ENCODE results near the gene TRPV5. TPM values are rescaled to one million over a fixed set of nuclear protein-coding genes. Genes with fewer than 3 reads are reported as not detected.
A peak's percentile ranks its signal among the peaks of the same experiment; 100 is the strongest.

Gene TRPV5
- total RNA-seq, 1 experiment from 2014 or later = not detected

GRCh38 chr7:142892951-142893350 is 40.6 kb downstream of the TRPV5 start:
- DNase-seq (ENCODE audit: low spot score) = no peak
- in situ Hi-C loops (cut with HindIII; ENCODE audit: low sequenced_read_pairs) = no loop called here

GRCh38 chr7:142891490-142892082 is 42.0 kb downstream of the TRPV5 start:
- no peak for DNase-seq (ENCODE audit: low spot score)

GRCh38 chr7:142890874-142891485 is 42.6 kb downstream of the TRPV5 start:
- in situ Hi-C loops (cut with HindIII; ENCODE audit: low sequenced_read_pairs) = no loop called here
- no peak for DNase-seq (ENCODE audit: low spot score)

More at GRCh38 chr7:142891490-142892082, 42.0 kb downstream of the TRPV5 start:
- in situ Hi-C loops (cut with HindIII; ENCODE audit: low sequenced_read_pairs) = no loop called here

- DNase-seq (ENCODE audit: low spot score) = no peak
- in situ Hi-C loops (cut with HindIII; ENCODE audit: low sequenced_read_pairs) = no loop called here
Observed at GRCh38 chr7:142889816-142890215, 43.7 kb downstream of the TRPV5 start.

- DNase-seq (ENCODE audit: low spot score) = no peak
- in situ Hi-C loops (cut with HindIII; ENCODE audit: low sequenced_read_pairs) = no loop called here
Observed at GRCh38 chr7:142887282-142888015, 46.1 kb downstream of the TRPV5 start.

- in situ Hi-C loops (cut with HindIII; ENCODE audit: low sequenced_read_pairs) = no loop called here
- no peak for DNase-seq (ENCODE audit: low spot score)
Observed at GRCh38 chr7:142886866-142887265, 46.7 kb downstream of the TRPV5 start.

- DNase-seq (ENCODE audit: low spot score) = peak; percentile 59
- in situ Hi-C loops (cut with HindIII; ENCODE audit: low sequenced_read_pairs) = no loop called here
Observed at GRCh38 chr7:142885311-142886230, 48.0 kb downstream of the TRPV5 start, which contains the start of gene TRPV6. TSS of gene TRPV6 (minus strand) at chr7:142885745.

- in situ Hi-C loops (cut with HindIII; ENCODE audit: low sequenced_read_pairs) = no loop called here
- DNase-seq (ENCODE audit: low spot score) = no peak
Observed at GRCh38 chr7:142884286-142884640, 49.3 kb downstream of the TRPV5 start.

GRCh38 chr7:142883571-142884285 is 49.8 kb downstream of the TRPV5 start:
- no peak for DNase-seq (ENCODE audit: low spot score)

GRCh38 chr7:142883145-142883544 is 50.4 kb downstream of the TRPV5 start:
- in situ Hi-C loops (cut with HindIII; ENCODE audit: low sequenced_read_pairs) = no loop called here
- no peak for DNase-seq (ENCODE audit: low spot score)

More at GRCh38 chr7:142883571-142884285, 49.8 kb downstream of the TRPV5 start:
- in situ Hi-C loops (cut with HindIII; ENCODE audit: low sequenced_read_pairs) = no loop called here

GRCh38 chr7:142882338-142882678 is 51.2 kb downstream of the TRPV5 start:
- no peak for DNase-seq (ENCODE audit: low spot score)
- in situ Hi-C loops (cut with HindIII; ENCODE audit: low sequenced_read_pairs) = no loop called here

GRCh38 chr7:142881586-142882337 is 51.8 kb downstream of the TRPV5 start:
- in situ Hi-C loops (cut with HindIII; ENCODE audit: low sequenced_read_pairs) = no loop called here
- DNase-seq (ENCODE audit: low spot score) = no peak

- DNase-seq (ENCODE audit: low spot score) = no peak
- in situ Hi-C loops (cut with HindIII; ENCODE audit: low sequenced_read_pairs) = no loop called here
Observed at GRCh38 chr7:142880876-142881505, 52.6 kb downstream of the TRPV5 start.

GRCh38 chr7:142879060-142879459 is 54.5 kb downstream of the TRPV5 start:
- no peak for DNase-seq (ENCODE audit: low spot score)
- in situ Hi-C loops (cut with HindIII; ENCODE audit: low sequenced_read_pairs) = no loop called here

GRCh38 chr7:142878315-142878714 is 55.2 kb downstream of the TRPV5 start:
- in situ Hi-C loops (cut with HindIII; ENCODE audit: low sequenced_read_pairs) = no loop called here
- DNase-seq (ENCODE audit: low spot score) = no peak

- DNase-seq (ENCODE audit: low spot score) = no peak
- in situ Hi-C loops (cut with HindIII; ENCODE audit: low sequenced_read_pairs) = no loop called here
Observed at GRCh38 chr7:142876991-142877910, 56.3 kb downstream of the TRPV5 start.

Data from G401 (cell line).